Endothelial cell of umbilical vein (primary cell): Measurements from ENCODE around the gene LRRC3C. TPM values are rescaled to one million over a fixed set of nuclear protein-coding genes. Genes with fewer than 3 reads are reported as not detected.

Experiments
- BruUV-seq: library from RNA; stranded (reverse); fragments of 400-500 nt; replicated peaks from 2 replicates; lab custom pipeline; 2021; lab: Mats Ljungman, UMichigan
- CTCF ChIA-PET: fragments of 300-600, 350-600 bp; sonication (Branson Sonifier 250); formaldehyde crosslinking; loops from one replicate; lab custom pipeline; 2021; ENCODE audit warnings: antibody characterized with exemption, inconsistent platforms; lab: Charles Lee
- POLR2A ChIA-PET: fragments of 300-600, 350-600 bp; sonication (Branson Sonifier 250); formaldehyde crosslinking; loops from one replicate; lab custom pipeline; 2021; ENCODE audit warnings: antibody characterized with exemption, inconsistent platforms; lab: Charles Lee
- DNase-seq: peaks from one replicate; pipeline ENCODE4 v3.0.0-alpha.2; 2011; ENCODE audit warnings: low read depth, low spot score
- FAIRE-seq: peaks from 2 replicates; lab custom pipeline; 2011; peaks lifted over from hg19 to GRCh38; lab: Jason Lieb, UNC
- H2AFZ ChIP-seq: 2 replicates; pipeline ENCODE4 v1.6.0; 2012; ENCODE audit warnings: low read depth, low read length, control low read depth, inconsistent platforms
- H3K27ac ChIP-seq: 2 replicates; pipeline ENCODE4 v1.5.1; 2011; ENCODE audit warnings: low read depth, mild to moderate bottlenecking, control low read depth, low read length, moderate library complexity; ENCODE audit not compliant: insufficient read depth
- H3K27me3 ChIP-seq, 2 experiments: 2 replicates each; pipeline versions ENCODE4 v1.6.0 to v1.6.1; 2011; ENCODE audit warnings: low read length in 2 of 2, mixed read lengths in 1 of 2; ENCODE audit not compliant: control insufficient read depth in 2 of 2, insufficient read depth in 2 of 2
- H3K36me3 ChIP-seq, 2 experiments: 2 replicates in 1 of 2; 3 replicates in 1 of 2; pipeline ENCODE4 v1.5.1; 2011; ENCODE audit warnings: low read length in 2 of 2, mild to moderate bottlenecking in 1 of 2, moderate library complexity in 1 of 2; ENCODE audit not compliant: control insufficient read depth in 2 of 2, insufficient read depth in 2 of 2; ENCODE audit errors: extremely low read depth in 1 of 2
- H3K4me1 ChIP-seq: 3 replicates; pipeline ENCODE4 v1.5.1; 2011; ENCODE audit warnings: mild to moderate bottlenecking, low read length; ENCODE audit not compliant: control insufficient read depth, insufficient read depth; ENCODE audit errors: extremely low read depth
- H3K4me2 ChIP-seq: 2 replicates; pipeline ENCODE4 v1.6.1; 2011; ENCODE audit warnings: low read length, control low read depth, mixed read lengths; ENCODE audit not compliant: insufficient read depth
- H3K4me3 ChIP-seq, 3 experiments: fragments of 200-600 bp in 1 of 3; sonication (generic), shearing (Covaris generic) in 1 of 3; replicated peaks in 1 of 3; 2 replicates each; pipeline ENCODE4 v1.5.1; 2011 to 2016; ENCODE audit warnings: control low read depth in 3 of 3, low read length in 3 of 3, mild to moderate bottlenecking in 2 of 3, inconsistent platforms in 1 of 3, low read depth in 1 of 3, moderate library complexity in 1 of 3; ENCODE audit not compliant: insufficient read depth in 1 of 3
- H3K79me2 ChIP-seq: 2 replicates; pipeline ENCODE4 v1.6.0; 2012; ENCODE audit warnings: low read length, inconsistent platforms; ENCODE audit not compliant: control insufficient read depth, insufficient read depth
- H3K9ac ChIP-seq: replicated peaks from 2 replicates; pipeline ENCODE3; 2011; ENCODE audit warnings: low read length, control low read depth; ENCODE audit not compliant: insufficient read depth; ENCODE audit errors: extremely low read depth
- H3K9me1 ChIP-seq: replicated peaks from 3 replicates; pipeline ENCODE4 v1.6.0; 2011; ENCODE audit warnings: mild to moderate bottlenecking, low read length; ENCODE audit not compliant: control insufficient read depth, insufficient read depth; ENCODE audit errors: extremely low read depth
- H3K9me3 ChIP-seq: replicated peaks from 2 replicates; pipeline ENCODE4 v1.5.1; 2012; ENCODE audit warnings: low read length, inconsistent platforms; ENCODE audit not compliant: control insufficient read depth, insufficient read depth
- H4K20me1 ChIP-seq: replicated peaks from 2 replicates; pipeline ENCODE3; 2011; ENCODE audit warnings: mild to moderate bottlenecking, low read length; ENCODE audit not compliant: control insufficient read depth, insufficient read depth; ENCODE audit errors: extremely low read depth
- EZH2 ChIP-seq: IDR thresholded peaks from 2 replicates; pipeline ENCODE4 v1.6.1; 2012; ENCODE audit warnings: borderline replicate concordance, low read depth, mild to moderate bottlenecking, moderate library complexity, low read length, inconsistent platforms; ENCODE audit not compliant: severe bottlenecking
- FOS ChIP-seq: IDR thresholded peaks from 2 replicates; pipeline ENCODE4 v1.6.1; 2011; ENCODE audit warnings: mild to moderate bottlenecking, low read length, moderate library complexity, borderline replicate concordance; ENCODE audit not compliant: insufficient read depth
- GATA2 ChIP-seq: IDR thresholded peaks from 2 replicates; pipeline ENCODE4 v1.7.0; 2011; ENCODE audit warnings: low read depth, mild to moderate bottlenecking, moderate library complexity, mixed read lengths, low read length; ENCODE audit not compliant: insufficient read length, insufficient read depth
- JUN ChIP-seq: IDR thresholded peaks from 2 replicates; pipeline ENCODE4 v1.6.1; 2011; ENCODE audit warnings: borderline replicate concordance, low read depth; ENCODE audit not compliant: insufficient read length, insufficient read depth
- MYC ChIP-seq: IDR thresholded peaks from one replicate; pipeline ENCODE4 v1.6.1; 2011; ENCODE audit warnings: mild to moderate bottlenecking, low read depth, low read length
- POLR2A ChIP-seq: IDR thresholded peaks from 2 replicates; pipeline ENCODE4 v1.6.1; 2012; ENCODE audit warnings: low read depth, mild to moderate bottlenecking, control low read depth, low read length
- POLR2AphosphoS5 ChIP-seq: IDR thresholded peaks from 2 replicates; pipeline ENCODE4 v1.6.1; 2012; ENCODE audit warnings: low read depth, mild to moderate bottlenecking, control low read depth, low read length, moderate library complexity; ENCODE audit not compliant: insufficient read depth
- dilution Hi-C: fragments of 300-500 bp; cut with MboI; formaldehyde crosslinking; loops from one replicate; pipeline ENCODE4 v1.15.0; 2019; ENCODE audit warnings: low sequenced_read_pairs; ENCODE audit not compliant: extremely low pct_ligation_motif_present
- intact Hi-C: fragments of 100-400 bp; cut with micrococcal nuclease; formaldehyde crosslinking; loops from one replicate; pipeline ENCODE4 v1.10.0; 2022
- polyA plus RNA-seq, 4 experiments: library from polyadenylated mRNA; depleted of rRNA in 3 of 4; stranded (reverse) in 3 of 4; unstranded in 1 of 4; fragments of >200 nt; gene quantifications; 2 replicates each; pipeline versions ENCODE4 v1.2.1 to v1.2.3, GENCODE V29; 2011 to 2012; ENCODE audit warnings: missing spikeins in 1 of 4
- total RNA-seq: library from RNA; stranded (reverse); gene quantifications from 2 replicates; pipeline ENCODE4 v1.2.3, GENCODE V29; 2021
- TF ChIP-seq, protein P1 (sequence below), 2 donors: IDR thresholded peaks; 1 replicate in 1 of 2; 2 replicates in 1 of 2; pipeline ENCODE4 v1.5.1; 2011; ENCODE audit warnings: low read length in 2 of 2, mild to moderate bottlenecking in 2 of 2, moderate library complexity in 2 of 2, control low read depth in 1 of 2, inconsistent platforms in 1 of 2, low read depth in 1 of 2; ENCODE audit not compliant: insufficient read depth in 1 of 2; ENCODE audit errors: extremely low read depth in 1 of 2
- TF ChIP-seq, protein P2 (sequence below): IDR thresholded peaks from 2 replicates; pipeline ENCODE4 v1.6.1; 2011; ENCODE audit not compliant: insufficient read depth, insufficient read length

The LRRC3C gene
- total and polyA plus RNA-seq, 2 donors (not counting 3 experiments of a cell fraction or from before 2014, with no cell fraction given) = not detected

DNA sequence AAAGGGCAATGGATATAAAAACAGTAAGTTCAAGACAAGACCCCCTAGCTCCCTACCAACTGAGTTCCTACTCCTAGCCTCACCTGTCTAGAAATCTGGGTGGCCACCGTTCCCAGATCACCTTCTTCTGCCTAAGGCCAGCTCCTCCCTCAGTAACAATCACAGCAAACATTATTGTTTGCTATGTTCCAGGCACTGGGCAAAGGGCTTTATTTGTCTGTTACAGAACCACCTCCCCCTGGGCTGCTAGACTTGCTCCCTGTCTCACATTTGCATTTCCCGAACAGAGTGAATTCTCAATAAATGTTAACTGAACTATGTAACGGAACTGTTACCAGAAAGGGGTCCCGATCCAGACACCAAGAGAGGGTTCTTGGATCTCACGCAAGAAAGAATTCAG lies 6.8 kb downstream of the LRRC3C start:
- no peaks in the 10 kb centered on the region for H4K20me1 ChIP-seq
- H3K79me2 ChIP-seq = no peaks in the 10 kb centered on the region
- FAIRE-seq (no peak), DNase-seq (no peak)
- intact Hi-C loops (no loop called here), dilution Hi-C loops (no loop called here)
- POLR2A ChIA-PET = no interaction called here
- no peaks in the 10 kb centered on the region for H3K9me3 ChIP-seq
- no peak overlapping the region for H3K4me3 ChIP-seq
- H3K4me1 ChIP-seq = peaks cover 12% of the 10 kb centered on the region
- CTCF ChIA-PET = no interaction called here
- H3K9me1 ChIP-seq = no peaks in the 10 kb centered on the region
- H3K27me3 ChIP-seq = peaks cover 0 to 2% of the 10 kb centered on the region in 2 experiments
- H3K27ac ChIP-seq = no peak overlapping the region
- no peak overlapping the region for H2AFZ ChIP-seq
- H3K36me3 ChIP-seq = no peaks in the 10 kb centered on the region
- no peak overlapping the region for H3K4me2 ChIP-seq
- no peak overlapping the region for H3K9ac ChIP-seq
- TF ChIP-seq POLR2AphosphoS5 = no peak
- TF ChIP-seq, protein P1, sequence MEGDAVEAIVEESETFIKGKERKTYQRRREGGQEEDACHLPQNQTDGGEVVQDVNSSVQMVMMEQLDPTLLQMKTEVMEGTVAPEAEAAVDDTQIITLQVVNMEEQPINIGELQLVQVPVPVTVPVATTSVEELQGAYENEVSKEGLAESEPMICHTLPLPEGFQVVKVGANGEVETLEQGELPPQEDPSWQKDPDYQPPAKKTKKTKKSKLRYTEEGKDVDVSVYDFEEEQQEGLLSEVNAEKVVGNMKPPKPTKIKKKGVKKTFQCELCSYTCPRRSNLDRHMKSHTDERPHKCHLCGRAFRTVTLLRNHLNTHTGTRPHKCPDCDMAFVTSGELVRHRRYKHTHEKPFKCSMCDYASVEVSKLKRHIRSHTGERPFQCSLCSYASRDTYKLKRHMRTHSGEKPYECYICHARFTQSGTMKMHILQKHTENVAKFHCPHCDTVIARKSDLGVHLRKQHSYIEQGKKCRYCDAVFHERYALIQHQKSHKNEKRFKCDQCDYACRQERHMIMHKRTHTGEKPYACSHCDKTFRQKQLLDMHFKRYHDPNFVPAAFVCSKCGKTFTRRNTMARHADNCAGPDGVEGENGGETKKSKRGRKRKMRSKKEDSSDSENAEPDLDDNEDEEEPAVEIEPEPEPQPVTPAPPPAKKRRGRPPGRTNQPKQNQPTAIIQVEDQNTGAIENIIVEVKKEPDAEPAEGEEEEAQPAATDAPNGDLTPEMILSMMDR (IDR thresholded peaks at IDR 0.05; ENCODE audit: extremely low read depth in 1 of 2, insufficient read depth in 1 of 2, low read depth in 1 of 2, low read length in 2 of 2) = no peak
- no peak for TF ChIP-seq GATA2
- TF ChIP-seq JUN = no peak
- BruUV-seq = no TSS peak

DNA sequence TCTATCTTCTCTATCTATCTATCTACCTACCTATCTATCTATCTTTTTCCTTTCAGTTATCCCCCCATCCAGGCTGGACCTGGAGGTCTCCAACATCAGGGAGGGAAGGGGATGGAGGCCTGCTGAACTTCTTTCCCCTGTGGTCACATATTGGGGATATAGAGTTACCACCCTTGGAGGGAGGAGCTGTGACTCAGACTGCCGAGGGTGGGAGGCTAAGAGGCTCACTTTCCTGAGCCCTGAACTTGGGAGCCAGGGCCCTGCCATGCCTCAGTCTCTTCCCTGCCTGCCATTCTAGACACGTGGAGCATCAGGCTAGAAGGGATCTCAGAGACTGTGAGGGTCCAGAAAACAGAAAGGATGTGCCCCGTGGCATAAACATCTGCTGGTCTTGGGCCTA lies 8.4 kb downstream of the LRRC3C start:
- Histone ChIP-seq H3K36me3 (no peaks in the 10 kb centered on the region), H3K4me2 (no peak overlapping the region), H3K9ac (no peak overlapping the region), H3K4me1 (peaks cover 5% of the 10 kb centered on the region), H3K4me3 (no peak overlapping the region), H3K27me3 (peaks cover 0 to 2% of the 10 kb centered on the region in 2 experiments), H3K27ac (no peak overlapping the region), H4K20me1 (no peaks in the 10 kb centered on the region), H3K79me2 (no peaks in the 10 kb centered on the region), H3K9me3 (no peaks in the 10 kb centered on the region), H2AFZ (no peak overlapping the region), H3K9me1 (no peaks in the 10 kb centered on the region)
- ChIA-PET POLR2A (interaction anchor here (0.5 kb wide), 1 partner anchor 485 kb away, joined by 5 read pairs; the partner anchor contains the start of gene MED1), CTCF (no interaction called here)
- no TSS peak for BruUV-seq
- TF ChIP-seq POLR2AphosphoS5 (no peak), POLR2A (no peak), MYC (no peak), EZH2 (no peak), FOS (no peak)
- TF ChIP-seq, protein P2, sequence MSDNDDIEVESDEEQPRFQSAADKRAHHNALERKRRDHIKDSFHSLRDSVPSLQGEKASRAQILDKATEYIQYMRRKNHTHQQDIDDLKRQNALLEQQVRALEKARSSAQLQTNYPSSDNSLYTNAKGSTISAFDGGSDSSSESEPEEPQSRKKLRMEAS = no peak
- intact Hi-C loops = no loop called here
- dilution Hi-C loops = no loop called here
- FAIRE-seq (no peak), DNase-seq (no peak)
